T47D (cell line): Measurements from ENCODE around the gene CITED2.
A peak's percentile ranks its signal among the peaks of the same experiment; 100 is the strongest.
"Not testable (repeated sequence)": the region's sequence is repeated elsewhere in the genome, so short reads cannot be mapped to it uniquely, and the experiment has no call there.

ENCODE experiments used
- DNase-seq, 2 experiments: peaks; one replicate each; pipeline versions ENCODE4 v3.0.0 to v3.0.0-alpha.2; 2011 to 2012; ENCODE audit warnings: low read depth in 1 of 2, low spot score in 1 of 2
- JUND ChIP-seq: IDR thresholded peaks from 2 replicates; pipeline ENCODE4 v1.6.1; 2012; ENCODE audit warnings: low read depth
- in situ Hi-C: cut with HindIII; loops from 2 replicates; pipeline ENCODE4 v1.10.0; 2016; ENCODE audit warnings: low sequenced_read_pairs, low pct_unique_long_range_greater_than_20kb

CITED2 gene

DNA sequence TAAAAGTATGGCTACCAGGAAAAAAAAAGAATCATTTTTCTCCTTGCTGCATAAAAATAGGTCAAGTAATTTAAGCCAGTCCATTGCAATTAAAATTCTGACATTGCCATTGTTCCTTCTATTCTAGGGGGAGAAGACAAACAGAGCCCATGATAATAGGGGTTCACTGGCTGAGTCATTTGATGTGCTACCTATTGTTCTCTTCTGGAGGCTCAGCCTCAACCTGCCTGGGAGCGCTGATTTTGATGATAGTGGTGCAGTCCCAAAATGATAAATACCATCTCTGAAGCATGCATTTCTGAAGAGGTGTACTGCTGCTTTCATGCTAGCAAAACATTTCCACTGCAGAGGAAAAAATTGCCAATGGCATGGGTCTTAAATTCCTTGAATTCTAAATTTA lies 5.8 kb downstream of the CITED2 start:
- no peak for DNase-seq
- no peak for TF ChIP-seq JUND
- in situ Hi-C loops = no loop called here

- peak in 1 of 2 experiments; percentile 36 for DNase-seq
- in situ Hi-C loops = no loop called here
- TF ChIP-seq JUND = no peak
Measured at GRCh38 chr6:139367810-139368351, 6.6 kb downstream of the CITED2 start.

- no peak for TF ChIP-seq JUND
- in situ Hi-C loops = no loop called here
- peak in 1 of 2 experiments; percentile 59 for DNase-seq
Measured at GRCh38 chr6:139364982-139365379, 9.5 kb downstream of the CITED2 start.

DNA sequence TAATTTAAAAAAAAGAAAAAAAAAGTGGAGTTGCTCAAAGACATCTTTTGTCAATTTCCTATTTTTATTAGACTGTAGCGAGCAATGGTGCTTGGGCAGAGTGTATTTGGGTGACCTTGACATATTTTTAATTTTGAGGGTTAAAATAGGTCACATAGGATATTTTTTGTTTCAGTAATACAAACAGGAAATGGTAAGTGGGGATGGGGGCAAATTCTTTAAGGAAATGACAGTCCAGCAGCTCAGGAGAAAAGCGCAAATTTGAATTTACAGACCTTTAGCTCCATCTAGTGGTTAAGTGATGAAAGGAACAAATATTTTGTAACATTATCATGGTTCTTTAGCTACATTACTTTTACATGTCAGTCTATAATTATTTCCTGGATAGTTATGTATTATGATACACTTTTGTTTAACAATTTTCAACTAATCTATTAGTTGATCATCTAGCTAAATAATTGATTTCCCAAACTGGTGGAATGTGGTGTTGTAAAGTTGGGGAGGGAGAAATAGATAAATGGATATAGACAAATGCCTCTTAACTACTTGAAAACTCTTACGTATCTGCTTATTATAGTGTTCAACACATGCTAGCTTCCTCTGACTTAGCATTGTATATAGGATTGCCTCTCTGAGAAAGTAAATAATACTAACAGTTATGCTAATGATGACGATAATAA lies 10.0 kb downstream of the CITED2 start:
- peak in 1 of 2 experiments; percentile 72 for DNase-seq
- no peak for TF ChIP-seq JUND
- in situ Hi-C loops = no loop called here

GRCh38 chr6:139363797-139364196 lies 10.7 kb downstream of the CITED2 start:
- DNase-seq, in situ Hi-C loops: not testable (repeated sequence)

- in situ Hi-C loops, DNase-seq: not testable (repeated sequence)
Measured at GRCh38 chr6:139363123-139363522, 11.3 kb downstream of the CITED2 start.

- no peak for DNase-seq
- in situ Hi-C loops = no loop called here
- TF ChIP-seq JUND = no peak
Measured at GRCh38 chr6:139361211-139361610, 13.2 kb downstream of the CITED2 start.

DNA sequence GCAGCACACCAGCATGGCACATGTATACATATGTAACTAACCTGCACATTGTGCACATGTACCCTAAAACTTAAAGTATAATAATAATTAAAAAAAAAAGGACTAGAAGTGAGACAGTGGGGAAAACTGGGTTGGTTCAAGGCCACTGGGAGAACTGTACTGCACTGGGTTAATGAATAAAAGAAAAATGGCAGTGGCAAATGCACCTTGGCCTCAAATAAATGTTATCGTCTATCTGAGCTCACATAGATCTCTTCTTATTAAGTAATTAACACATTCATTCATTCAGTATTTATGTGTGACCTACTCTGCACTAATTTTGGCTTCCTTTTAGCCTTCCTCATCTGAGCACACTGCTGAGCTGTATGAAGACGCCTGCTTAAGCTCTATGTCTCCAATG lies 17.5 kb downstream of the CITED2 start:
- in situ Hi-C loops = no loop called here
- TF ChIP-seq JUND = no peak

DNA sequence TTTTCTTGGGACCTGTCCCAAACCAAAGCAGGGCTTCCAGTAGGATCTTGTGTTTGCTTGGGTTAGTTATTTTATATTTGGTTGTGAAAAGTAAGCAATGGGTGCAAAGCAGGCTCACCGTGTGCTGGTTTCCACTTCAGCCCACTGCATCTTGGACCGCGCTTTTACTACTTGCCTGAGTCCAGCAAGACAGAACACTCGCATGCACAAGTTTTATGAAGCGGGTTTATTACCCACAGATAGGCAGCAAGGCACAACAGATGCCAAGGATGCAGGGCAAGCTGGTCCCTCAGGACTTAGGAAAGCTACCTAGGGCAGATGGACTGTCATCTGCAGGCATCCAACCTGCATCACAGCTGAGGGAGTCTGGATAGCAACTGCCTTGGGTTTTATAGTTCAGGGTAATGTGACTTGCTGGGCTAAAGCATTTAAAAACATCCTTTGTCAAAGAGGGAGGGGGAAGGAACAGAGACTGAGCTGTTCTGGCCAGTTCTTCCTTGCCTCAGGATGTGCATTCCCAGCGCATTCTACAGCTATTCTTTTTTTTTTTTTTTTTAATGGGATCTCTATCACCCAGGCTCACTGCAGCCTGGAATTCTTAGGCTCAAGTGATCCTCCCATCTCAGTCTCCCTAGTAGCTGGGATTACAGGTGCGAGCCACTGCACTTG lies 18.5 kb downstream of the CITED2 start:
- in situ Hi-C loops = no loop called here
- no peak for TF ChIP-seq JUND
- DNase-seq = no peak

More for the DNA sequence above, 17.5 kb downstream of the CITED2 start:
- DNase-seq = no peak

DNA sequence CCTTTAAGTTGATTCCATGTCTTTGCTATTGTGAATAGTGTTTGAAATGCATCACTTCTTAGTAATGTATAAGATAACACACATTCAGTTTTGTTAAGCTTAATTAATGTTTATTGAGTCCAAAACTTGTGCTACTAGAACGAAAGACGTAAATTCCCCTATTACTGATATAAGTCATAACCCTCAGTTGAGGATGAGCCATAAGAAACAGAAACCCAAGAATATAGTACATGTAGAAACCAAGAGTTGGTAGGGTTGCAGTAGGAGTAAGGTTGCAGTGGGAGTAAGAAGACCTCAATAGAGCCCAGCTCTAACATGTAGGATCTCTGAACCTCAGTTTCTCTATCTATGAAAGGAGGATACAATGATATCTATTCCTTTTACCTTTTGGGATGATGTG lies 19.3 kb downstream of the CITED2 start:
- no peak for TF ChIP-seq JUND
- in situ Hi-C loops = no loop called here
- no peak for DNase-seq

GRCh38 chr6:139354189-139354588 lies 20.3 kb downstream of the CITED2 start:
- in situ Hi-C loops = no loop called here
- TF ChIP-seq JUND = no peak
- DNase-seq = no peak

- in situ Hi-C loops = no loop called here
- peak in 1 of 2 experiments; percentile 94 for DNase-seq
- no peak for TF ChIP-seq JUND
Measured at GRCh38 chr6:139349464-139350020, 24.9 kb downstream of the CITED2 start.

- in situ Hi-C loops = no loop called here
- no peak for DNase-seq
- no peak for TF ChIP-seq JUND
Measured at GRCh38 chr6:139346392-139346791, 28.1 kb downstream of the CITED2 start.
